HG02623 (cell line): ENCODE results near the gene PFDN1.
A peak's percentile ranks its signal among the peaks of the same experiment; 100 is the strongest.
"Not testable (repeated sequence)": the region's sequence is repeated elsewhere in the genome, so short reads cannot be mapped to it uniquely, and the experiment has no call there.

ENCODE experiments used
- ATAC-seq: cut with Tn5 transposase; IDR thresholded peaks from one replicate; pipeline ENCODE4 v1.9.1; 2021; ENCODE audit warnings: moderate library complexity; ENCODE audit not compliant: unreplicated experiment

Gene PFDN1

DNA sequence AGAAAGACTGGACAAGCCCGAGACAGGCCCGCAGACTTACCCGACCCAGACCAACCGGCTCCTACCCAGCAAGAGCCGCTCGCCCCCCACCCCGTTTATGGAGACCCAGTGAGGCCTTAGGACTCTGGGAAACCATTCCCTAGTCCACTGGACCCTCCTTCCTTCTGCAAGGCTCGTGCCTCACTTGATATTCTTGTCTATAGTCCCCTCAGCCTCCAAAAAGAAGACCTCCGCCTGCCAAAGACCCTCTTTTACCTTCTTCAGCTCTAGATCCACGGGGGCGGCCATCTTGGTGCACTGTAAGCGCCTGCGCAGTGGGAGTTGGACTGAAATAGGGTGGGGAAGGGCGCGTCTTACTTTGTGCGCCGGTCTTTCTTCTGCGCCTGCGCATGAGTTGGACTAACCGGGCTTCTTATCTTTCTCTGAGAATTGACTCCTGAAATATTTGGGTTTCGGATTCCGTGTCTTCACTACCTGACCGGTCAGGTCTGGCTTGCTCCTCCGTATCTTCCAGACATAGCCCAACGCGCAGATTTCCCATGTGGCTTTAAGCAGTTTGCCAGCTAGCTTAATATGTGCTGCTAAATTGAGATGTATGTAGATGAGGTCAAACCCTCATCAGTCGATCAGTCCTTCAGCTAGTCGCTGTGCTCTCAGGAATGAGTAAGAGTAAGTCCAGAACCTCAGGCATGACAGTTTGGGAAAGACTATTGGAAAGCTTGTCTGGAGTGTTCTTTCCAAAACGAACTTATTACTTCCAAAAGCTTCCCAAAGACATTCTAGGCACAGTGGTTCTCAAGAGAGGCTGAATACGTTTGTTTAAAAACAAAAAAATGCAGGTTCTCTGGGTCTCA, at the start of gene PFDN1:
Gene PFDN1, minus strand, starts transcription at position 316 of the 854 bp plus-strand sequence. Its CDS starts 28 bp downstream, at position 288.
- peak; percentile 98 for ATAC-seq

- no peak for ATAC-seq
Observed at GRCh38 chr5:140351609-140352334, 48.9 kb upstream of the PFDN1 start.

- no peak for ATAC-seq
Observed at GRCh38 chr5:140349244-140349643, 46.3 kb upstream of the PFDN1 start.

DNA sequence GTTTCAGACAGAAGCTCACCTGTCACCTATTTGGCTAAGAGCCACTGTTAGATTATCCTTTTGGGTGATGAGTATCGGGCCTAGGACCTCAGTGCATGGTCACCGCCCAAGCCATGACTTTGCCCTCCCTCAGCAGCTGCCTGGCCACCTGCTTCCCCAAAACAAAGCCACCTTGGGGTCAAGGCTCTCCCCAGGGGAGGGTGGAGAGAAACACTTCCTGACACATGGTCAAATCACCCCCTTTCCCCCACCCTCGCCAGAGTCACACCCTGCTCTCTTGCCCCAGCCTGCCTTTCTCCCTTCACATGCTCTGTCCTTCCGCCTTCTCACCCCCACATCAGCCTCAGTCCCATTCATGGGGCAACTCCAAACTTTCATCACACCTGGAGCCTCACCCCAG, 45.2 kb upstream of the PFDN1 start:
- no peak for ATAC-seq

DNA sequence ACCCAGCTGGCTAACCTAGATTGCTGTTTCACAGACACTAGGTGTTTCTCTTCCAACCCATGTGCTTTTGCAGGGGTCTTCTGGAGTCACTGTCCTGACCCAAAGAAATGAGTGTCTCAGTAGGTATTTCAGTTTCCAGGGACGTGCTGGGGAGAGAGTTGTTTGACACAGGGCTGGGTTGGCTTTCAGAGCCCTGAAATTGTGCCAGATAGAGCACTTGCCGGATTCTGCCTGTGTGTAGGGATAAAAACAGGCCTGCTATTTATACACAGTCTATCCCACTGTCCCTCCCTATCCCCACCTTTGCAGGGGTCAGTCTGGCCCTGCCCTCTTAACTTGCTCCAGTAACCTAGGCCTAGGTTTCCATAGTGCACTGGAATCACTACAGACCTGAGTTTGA, 44.5 kb upstream of the PFDN1 start:
- no peak for ATAC-seq

- peak; percentile 64 for ATAC-seq
Observed at GRCh38 chr5:140346348-140347221, 43.7 kb upstream of the PFDN1 start, which contains the start of gene HBEGF. Gene HBEGF, minus strand, starts transcription at chr5:140346603. Its CDS starts 275 bp downstream, at chr5:140346328.

DNA sequence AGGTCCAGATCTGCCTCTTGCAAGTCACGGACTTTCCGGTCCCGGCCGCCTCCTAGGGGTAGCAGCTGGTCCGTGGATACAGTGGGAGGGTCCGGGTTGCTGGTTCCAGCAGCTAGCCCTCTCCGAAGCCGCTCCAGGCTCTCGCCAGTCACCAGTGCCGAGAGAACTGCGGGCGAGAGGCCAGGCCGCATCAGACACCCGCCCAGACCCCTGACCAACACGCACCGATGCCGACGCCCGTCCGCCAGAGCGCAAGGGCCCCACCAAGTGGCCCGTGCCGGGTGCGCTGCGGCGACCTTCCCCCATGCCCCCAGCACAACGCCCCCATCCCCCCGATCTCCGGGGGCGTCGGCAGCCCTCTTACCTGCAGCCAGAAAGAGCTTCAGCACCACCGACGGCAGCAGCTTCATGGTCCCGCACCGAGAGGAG, 43.0 kb upstream of the PFDN1 start:
- ATAC-seq = no peak

DNA sequence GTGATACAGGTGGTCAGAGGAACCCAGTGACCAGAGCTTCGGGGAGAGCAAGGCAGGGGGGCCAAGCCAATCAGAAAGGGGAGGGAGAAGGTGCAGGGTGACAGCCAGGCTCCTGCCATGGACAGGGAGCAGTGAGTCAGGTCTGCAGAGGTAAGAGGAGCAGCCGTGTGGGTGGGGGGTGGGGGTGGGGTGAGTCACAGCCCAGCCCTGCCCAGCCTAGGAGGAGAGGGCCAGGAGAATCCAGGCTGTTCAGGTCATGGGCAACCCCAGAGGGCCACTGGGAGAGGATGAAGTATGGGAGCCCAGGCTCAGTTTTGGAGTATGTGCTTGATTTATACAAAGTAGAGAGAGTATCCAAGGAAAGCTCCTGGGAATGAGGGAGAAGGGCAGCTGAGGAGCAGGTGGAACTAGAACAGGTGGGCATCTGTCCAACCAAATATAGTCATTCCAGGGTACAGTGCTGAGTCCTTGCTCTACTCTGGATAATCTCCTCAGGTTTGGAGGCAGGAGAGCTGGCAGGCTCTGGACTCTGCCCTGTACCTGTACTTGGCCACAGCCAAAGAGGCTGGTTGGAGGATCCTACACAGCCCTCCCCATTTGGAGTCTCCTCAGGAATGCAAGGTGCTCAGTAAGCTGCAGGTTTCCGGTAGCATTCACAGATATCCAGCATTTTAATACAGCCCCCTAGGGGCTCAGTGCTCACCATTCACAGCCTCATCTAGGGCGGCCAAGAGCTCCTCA, 42.0 kb upstream of the PFDN1 start:
- no peak for ATAC-seq

DNA sequence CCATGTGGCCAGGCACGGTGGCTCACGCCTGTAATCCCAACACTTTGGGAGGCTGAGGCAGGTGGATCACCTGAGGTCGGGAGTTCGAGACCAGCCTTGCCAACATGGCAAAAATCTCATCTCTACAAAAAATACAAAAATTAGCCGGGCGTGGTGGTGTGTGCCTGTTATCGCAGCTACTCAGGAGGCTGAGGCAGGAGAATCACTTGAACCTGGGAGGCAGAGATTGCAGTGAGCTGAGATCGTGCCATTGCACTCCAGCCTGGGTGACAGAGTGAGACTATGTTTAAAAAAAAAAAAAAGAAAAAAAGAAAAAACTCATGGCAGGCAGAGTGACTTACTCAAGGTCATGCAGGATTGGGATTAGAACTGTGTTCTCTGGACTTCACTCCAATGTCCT, 40.9 kb upstream of the PFDN1 start:
- not testable (repeated sequence) for ATAC-seq

DNA sequence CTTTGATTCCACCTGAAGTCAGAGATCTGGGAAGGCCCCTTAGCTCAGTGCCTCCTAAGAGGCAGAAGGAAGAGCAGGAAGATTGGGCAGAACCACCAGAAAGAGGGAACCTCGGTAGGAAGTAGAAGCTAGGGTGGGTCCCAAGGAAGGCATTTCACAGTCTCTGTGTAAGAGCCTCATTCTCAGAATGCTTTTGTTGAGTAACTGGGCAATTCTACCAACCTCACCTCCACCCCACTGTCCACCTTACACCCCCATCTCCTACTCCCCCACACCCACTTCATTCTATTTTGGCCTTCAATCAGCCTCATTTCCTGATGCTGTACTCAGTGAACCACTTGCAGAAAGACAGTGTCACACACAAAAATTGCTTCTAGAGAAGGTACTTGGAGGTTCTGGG, 40.0 kb upstream of the PFDN1 start:
- no peak for ATAC-seq

GRCh38 chr5:140342287-140342686, 39.4 kb upstream of the PFDN1 start:
- ATAC-seq = no peak

DNA sequence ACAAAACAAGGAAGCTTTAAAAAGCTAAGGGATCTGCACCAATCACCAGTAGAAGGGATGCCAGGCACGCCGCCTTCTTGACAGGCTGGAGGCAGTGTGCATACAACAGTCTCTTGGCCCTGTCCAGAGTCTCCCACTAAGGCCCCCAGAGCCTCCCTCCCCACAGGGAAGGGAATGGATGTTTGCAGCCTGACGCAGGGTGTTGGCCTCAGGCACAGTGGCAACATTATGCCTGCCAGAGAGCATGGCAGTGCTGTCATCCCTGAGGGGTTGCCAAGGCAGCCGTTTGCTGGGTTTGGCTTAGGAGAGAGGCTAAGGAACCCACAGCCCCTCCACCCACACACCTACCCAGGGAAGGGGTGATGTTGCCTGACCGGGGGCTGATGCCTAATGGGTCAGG, 38.7 kb upstream of the PFDN1 start:
- ATAC-seq = no peak

DNA sequence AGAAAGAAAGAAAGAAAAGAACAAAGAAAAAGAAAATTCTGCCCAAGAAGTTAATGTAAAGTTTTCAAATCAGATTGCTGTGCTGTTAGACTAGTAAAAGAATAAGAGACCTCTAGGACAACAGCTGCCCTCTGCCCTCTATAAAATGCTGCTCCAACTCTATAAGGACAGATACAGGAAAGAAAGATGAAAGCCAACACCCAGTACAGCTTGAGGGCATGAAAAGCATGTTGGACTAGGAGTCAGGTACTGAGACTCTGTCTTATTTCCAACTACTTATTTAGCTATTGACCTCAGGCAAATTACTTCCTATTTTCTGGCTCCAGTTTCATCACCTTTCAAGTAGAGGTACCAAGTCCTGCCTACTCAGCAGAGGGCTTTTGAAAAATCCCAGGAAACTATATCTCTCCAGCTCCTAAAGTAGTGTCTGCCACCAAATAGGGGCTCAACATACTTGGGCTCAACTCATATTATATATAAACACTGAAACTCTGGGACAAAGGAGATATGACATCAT, 37.8 kb upstream of the PFDN1 start:
- no peak for ATAC-seq

- ATAC-seq = no peak
Observed at GRCh38 chr5:140339636-140340035, 36.7 kb upstream of the PFDN1 start.

DNA sequence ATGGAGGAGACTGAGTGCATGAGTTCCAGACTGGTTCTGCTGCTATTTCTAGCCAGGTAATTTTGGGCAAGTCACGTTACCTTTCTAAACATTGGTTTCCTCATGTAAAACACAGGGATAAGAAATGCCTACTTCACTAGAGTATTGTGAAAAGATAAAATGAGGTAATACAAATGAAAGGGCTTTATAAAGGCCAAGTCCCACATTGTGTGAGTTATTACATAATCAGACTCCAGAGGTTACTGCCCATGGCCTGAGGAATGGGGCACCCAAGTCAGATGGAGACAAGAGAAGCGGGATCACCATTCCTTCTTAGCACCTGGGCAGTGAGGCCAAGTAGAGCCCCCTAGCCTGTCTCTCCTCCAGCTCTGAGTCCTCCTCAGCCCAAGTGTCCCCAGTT, 36.0 kb upstream of the PFDN1 start:
- no peak for ATAC-seq

- ATAC-seq = no peak
Observed at GRCh38 chr5:140338336-140338735, 35.4 kb upstream of the PFDN1 start.

GRCh38 chr5:140337880-140338279, 35.0 kb upstream of the PFDN1 start:
- ATAC-seq = no peak

- no peak for ATAC-seq
Observed at GRCh38 chr5:140336388-140336787, 33.5 kb upstream of the PFDN1 start.

- no peak for ATAC-seq
Observed at GRCh38 chr5:140331638-140332037, 28.7 kb upstream of the PFDN1 start.
